ENCODE measurements around the gene ADAMTS12. TPM values are rescaled to one million over a fixed set of nuclear protein-coding genes. Genes with fewer than 3 reads are reported as not detected.

Gene ADAMTS12
- total RNA-seq, 3 donors from 2014 or later = 0.69 to 2.9 (median 0.72) TPM

- no peak overlapping the region for H3K4me3 ChIP-seq
- no peak for ATAC-seq
- H3K4me1 ChIP-seq (ENCODE audit: low read depth) = no peaks in the 10 kb centered on the region
- no peak for TF ChIP-seq CTCF (IDR thresholded peaks at IDR 0.05)
- H3K9me3 ChIP-seq = no peaks in the 10 kb centered on the region
- intact Hi-C loops (cut with DNase I, micrococcal nuclease) = no loop called here
- no peak for DNase-seq
- no peaks in the 10 kb centered on the region for H3K36me3 ChIP-seq (ENCODE audit: low read depth)
These were observed 412.5 kb downstream of the ADAMTS12 start for GRCh38 chr5:33479311-33479710.

- intact Hi-C loops (cut with DNase I, micrococcal nuclease) = no loop called here
- Histone ChIP-seq H3K9me3 (no peaks in the 10 kb centered on the region), H3K36me3 (ENCODE audit: low read depth) (no peaks in the 10 kb centered on the region), H3K4me3 (no peak overlapping the region), H3K4me1 (ENCODE audit: low read depth) (no peaks in the 10 kb centered on the region)
- no peak for TF ChIP-seq CTCF (IDR thresholded peaks at IDR 0.05)
- DNase-seq (no peak), ATAC-seq (no peak)
These were observed 414.0 kb downstream of the ADAMTS12 start for GRCh38 chr5:33477816-33478215.

GRCh38 chr5:33476992-33477391, 414.8 kb downstream of the ADAMTS12 start:
- H3K36me3 ChIP-seq (ENCODE audit: low read depth) = no peaks in the 10 kb centered on the region
- DNase-seq = no peak
- ATAC-seq = no peak
- no peak for TF ChIP-seq CTCF (IDR thresholded peaks at IDR 0.05)
- no peaks in the 10 kb centered on the region for H3K9me3 ChIP-seq
- no peak overlapping the region for H3K4me3 ChIP-seq
- no peaks in the 10 kb centered on the region for H3K4me1 ChIP-seq (ENCODE audit: low read depth)
- intact Hi-C loops (cut with DNase I, micrococcal nuclease) = no loop called here

- ATAC-seq (no peak), DNase-seq (no peak)
- Histone ChIP-seq H3K36me3 (ENCODE audit: low read depth) (no peaks in the 10 kb centered on the region), H3K9me3 (no peaks in the 10 kb centered on the region), H3K4me1 (ENCODE audit: low read depth) (no peaks in the 10 kb centered on the region), H3K4me3 (no peak overlapping the region)
- intact Hi-C loops (cut with DNase I, micrococcal nuclease) = no loop called here
- no peak for TF ChIP-seq CTCF (IDR thresholded peaks at IDR 0.05)
These were observed 416.1 kb downstream of the ADAMTS12 start for GRCh38 chr5:33475706-33476105.

GRCh38 chr5:33474931-33475499, 416.8 kb downstream of the ADAMTS12 start:
- H3K9me3 ChIP-seq = no peaks in the 10 kb centered on the region
- intact Hi-C loops (cut with DNase I, micrococcal nuclease) = no loop called here
- DNase-seq (no peak), ATAC-seq (no peak)
- no peaks in the 10 kb centered on the region for H3K4me1 ChIP-seq (ENCODE audit: low read depth)
- H3K4me3 ChIP-seq = no peak overlapping the region
- TF ChIP-seq CTCF (IDR thresholded peaks at IDR 0.05) = no peak
- no peaks in the 10 kb centered on the region for H3K36me3 ChIP-seq (ENCODE audit: low read depth)

- no peak for TF ChIP-seq CTCF (IDR thresholded peaks at IDR 0.05)
- Histone ChIP-seq H3K9me3 (no peaks in the 10 kb centered on the region), H3K4me1 (ENCODE audit: low read depth) (no peaks in the 10 kb centered on the region), H3K36me3 (ENCODE audit: low read depth) (no peaks in the 10 kb centered on the region), H3K4me3 (no peak overlapping the region)
- intact Hi-C loops (cut with DNase I, micrococcal nuclease) = no loop called here
- DNase-seq (no peak), ATAC-seq (no peak)
These were observed 417.8 kb downstream of the ADAMTS12 start for GRCh38 chr5:33474004-33474403.
